ENCODE results near the gene NEBL. TPM values are rescaled to one million over a fixed set of nuclear protein-coding genes. Genes with fewer than 3 reads are reported as not detected.

Gene NEBL
- total RNA-seq, 1 donor from 2014 or later = 2.0 TPM

- H3K27me3 Mint-ChIP-seq (ENCODE audit: low read depth) = no peaks in the 10 kb centered on the region
- peaks cover 21% of the 10 kb centered on the region for H3K4me1 Mint-ChIP-seq (ENCODE audit: low read depth)
- TF ChIP-seq CTCF (IDR thresholded peaks at IDR 0.05) = no peak
- DNase-seq (ENCODE audit: low spot score) = no peak
- no peak overlapping the region for H3K27ac Mint-ChIP-seq (ENCODE audit: unreplicated experiment)
- peaks cover 2% of the 10 kb centered on the region for H3K36me3 Mint-ChIP-seq (ENCODE audit: low read depth)
- H3K9me3 Mint-ChIP-seq (ENCODE audit: low read depth) = peaks cover 12% of the 10 kb centered on the region
- no peak overlapping the region for H3K4me3 Mint-ChIP-seq (ENCODE audit: unreplicated experiment)
Measured at GRCh38 chr10:20737107-20737506, 160.0 kb downstream of the NEBL start.

Measured in chondrocyte (in vitro differentiated cells).